ENCODE measurements around the gene PPP2R2B. TPM values are rescaled to one million over a fixed set of nuclear protein-coding genes. Genes with fewer than 3 reads are reported as not detected.

Gene PPP2R2B
- total RNA-seq, 3 donors from 2014 or later (not counting 1 experiment from before 2014, with no cell fraction given): 44.9 to 68.3 (median 63.7) TPM

GRCh38 chr5:146725025-146725424 lies 153.5 kb downstream of the PPP2R2B start:
- Histone ChIP-seq H3K9me3 (ENCODE audit: control insufficient read depth, insufficient read depth, low read length) (peaks cover 5% of the 10 kb centered on the region), H3K4me1 (ENCODE audit: control insufficient read depth, insufficient read depth, low read length) (no peaks in the 10 kb centered on the region), H3K36me3 (ENCODE audit: control insufficient read depth, insufficient read depth, low read length) (no peaks in the 10 kb centered on the region), H3K27me3 (ENCODE audit: control insufficient read depth, insufficient read depth, low read length) (no peaks in the 10 kb centered on the region), H3K27ac (ENCODE audit: low read length) (no peak overlapping the region), H3K4me3 (ENCODE audit: low read length) (no peak overlapping the region)
- WGBS (ENCODE audit: insufficient coverage): 100% methylated on average over 3 of the region's 4 CpGs
- peaks cover 39 to 42% of the 10 kb centered on the region in 2 donors for H3K4me1 Mint-ChIP-seq
- H3K27ac Mint-ChIP-seq: no peak overlapping the region
- intact Hi-C loops (cut with micrococcal nuclease): no loop called here
- DNase-seq (no peak), ATAC-seq (no peak)
- no peaks in the 10 kb centered on the region for H3K36me3 Mint-ChIP-seq
- H3K27me3 Mint-ChIP-seq (ENCODE audit: low read depth in 2 of 2): no peaks in the 10 kb centered on the region
- H3K4me3 Mint-ChIP-seq: no peak overlapping the region
- TF ChIP-seq, protein P1, sequence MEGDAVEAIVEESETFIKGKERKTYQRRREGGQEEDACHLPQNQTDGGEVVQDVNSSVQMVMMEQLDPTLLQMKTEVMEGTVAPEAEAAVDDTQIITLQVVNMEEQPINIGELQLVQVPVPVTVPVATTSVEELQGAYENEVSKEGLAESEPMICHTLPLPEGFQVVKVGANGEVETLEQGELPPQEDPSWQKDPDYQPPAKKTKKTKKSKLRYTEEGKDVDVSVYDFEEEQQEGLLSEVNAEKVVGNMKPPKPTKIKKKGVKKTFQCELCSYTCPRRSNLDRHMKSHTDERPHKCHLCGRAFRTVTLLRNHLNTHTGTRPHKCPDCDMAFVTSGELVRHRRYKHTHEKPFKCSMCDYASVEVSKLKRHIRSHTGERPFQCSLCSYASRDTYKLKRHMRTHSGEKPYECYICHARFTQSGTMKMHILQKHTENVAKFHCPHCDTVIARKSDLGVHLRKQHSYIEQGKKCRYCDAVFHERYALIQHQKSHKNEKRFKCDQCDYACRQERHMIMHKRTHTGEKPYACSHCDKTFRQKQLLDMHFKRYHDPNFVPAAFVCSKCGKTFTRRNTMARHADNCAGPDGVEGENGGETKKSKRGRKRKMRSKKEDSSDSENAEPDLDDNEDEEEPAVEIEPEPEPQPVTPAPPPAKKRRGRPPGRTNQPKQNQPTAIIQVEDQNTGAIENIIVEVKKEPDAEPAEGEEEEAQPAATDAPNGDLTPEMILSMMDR (IDR thresholded peaks at IDR 0.05): no peak
- H3K9me3 Mint-ChIP-seq: peaks cover 0 to 4% of the 10 kb centered on the region in 2 donors

GRCh38 chr5:146722361-146722779 lies 156.2 kb downstream of the PPP2R2B start:
- Mint-ChIP-seq H3K27me3 (ENCODE audit: low read depth in 2 of 2) (no peaks in the 10 kb centered on the region), H3K27ac (peak overlapping the region in 1 of 2 donors; percentile 30), H3K36me3 (no peaks in the 10 kb centered on the region), H3K4me3 (no peak overlapping the region), H3K9me3 (no peaks in the 10 kb centered on the region), H3K4me1 (peaks cover 41 to 44% of the 10 kb centered on the region in 2 donors)
- Histone ChIP-seq H3K27me3 (ENCODE audit: control insufficient read depth, insufficient read depth, low read length) (no peaks in the 10 kb centered on the region), H3K9me3 (ENCODE audit: control insufficient read depth, insufficient read depth, low read length) (no peaks in the 10 kb centered on the region), H3K4me1 (ENCODE audit: control insufficient read depth, insufficient read depth, low read length) (no peaks in the 10 kb centered on the region), H3K27ac (ENCODE audit: low read length) (no peak overlapping the region), H3K36me3 (ENCODE audit: control insufficient read depth, insufficient read depth, low read length) (no peaks in the 10 kb centered on the region), H3K4me3 (ENCODE audit: low read length) (no peak overlapping the region)
- ATAC-seq (no peak), DNase-seq (no peak)
- intact Hi-C loops (cut with micrococcal nuclease): no loop called here
- TF ChIP-seq, protein P1 (IDR thresholded peaks at IDR 0.05): no peak
- WGBS (ENCODE audit: insufficient coverage): 35% methylated on average over 1 of the region's 1 CpG

DNA sequence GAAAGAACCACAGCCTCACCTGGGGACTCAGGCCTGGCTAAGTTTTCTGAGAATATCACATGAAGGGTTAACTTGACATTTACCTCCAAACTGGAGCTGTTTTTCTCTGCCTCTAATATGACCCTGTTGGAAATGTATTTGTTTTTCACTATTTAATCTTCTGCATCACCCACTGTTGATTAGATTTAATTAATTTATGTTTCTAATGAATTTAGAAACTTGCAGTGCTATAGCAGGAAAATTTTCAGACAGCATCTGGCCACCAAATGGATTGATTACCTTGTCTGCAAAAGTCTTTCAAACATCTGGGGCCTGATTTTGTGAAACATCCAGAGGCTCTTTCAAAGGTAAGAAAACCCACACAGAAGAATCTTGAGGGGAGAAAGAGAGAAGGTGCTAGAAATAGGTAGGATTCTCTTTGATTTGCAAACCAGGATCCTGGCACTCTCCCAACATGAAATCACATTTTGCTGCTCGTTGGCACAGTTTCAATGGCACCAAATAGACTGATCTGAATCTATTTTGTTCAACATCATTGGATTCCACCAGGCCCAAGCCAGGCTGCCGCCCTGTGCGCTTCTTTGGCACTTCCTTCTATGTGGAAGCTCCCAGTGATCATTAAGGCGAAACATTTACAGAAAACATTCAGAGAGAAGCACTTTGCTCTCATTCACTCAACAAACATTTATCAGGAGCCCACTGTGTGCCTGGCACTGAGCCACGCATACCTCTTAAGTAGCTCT lies 157.3 kb downstream of the PPP2R2B start:
- Histone ChIP-seq H3K4me3 (ENCODE audit: low read length) (no peak overlapping the region), H3K27ac (ENCODE audit: low read length) (no peak overlapping the region), H3K27me3 (ENCODE audit: control insufficient read depth, insufficient read depth, low read length) (no peaks in the 10 kb centered on the region), H3K9me3 (ENCODE audit: control insufficient read depth, insufficient read depth, low read length) (no peaks in the 10 kb centered on the region), H3K36me3 (ENCODE audit: control insufficient read depth, insufficient read depth, low read length) (no peaks in the 10 kb centered on the region), H3K4me1 (ENCODE audit: control insufficient read depth, insufficient read depth, low read length) (no peaks in the 10 kb centered on the region)
- ATAC-seq: no peak
- no peak for DNase-seq
- TF ChIP-seq, protein P1 (IDR thresholded peaks at IDR 0.05): no peak
- Mint-ChIP-seq H3K27me3 (ENCODE audit: low read depth in 2 of 2) (no peaks in the 10 kb centered on the region), H3K4me3 (no peak overlapping the region), H3K9me3 (no peaks in the 10 kb centered on the region), H3K27ac (no peak overlapping the region), H3K36me3 (no peaks in the 10 kb centered on the region), H3K4me1 (peaks cover 45% of the 10 kb centered on the region in 2 donors)
- WGBS (ENCODE audit: insufficient coverage): 88% methylated on average over 5 of the region's 5 CpGs
- intact Hi-C loops (cut with micrococcal nuclease): no loop called here

- no peak for ATAC-seq
- H3K36me3 Mint-ChIP-seq: no peaks in the 10 kb centered on the region
- intact Hi-C loops (cut with micrococcal nuclease): no loop called here
- Histone ChIP-seq H3K27ac (ENCODE audit: low read length) (no peak overlapping the region), H3K4me3 (ENCODE audit: low read length) (no peak overlapping the region), H3K4me1 (ENCODE audit: control insufficient read depth, insufficient read depth, low read length) (no peaks in the 10 kb centered on the region), H3K27me3 (ENCODE audit: control insufficient read depth, insufficient read depth, low read length) (no peaks in the 10 kb centered on the region), H3K9me3 (ENCODE audit: control insufficient read depth, insufficient read depth, low read length) (no peaks in the 10 kb centered on the region), H3K36me3 (ENCODE audit: control insufficient read depth, insufficient read depth, low read length) (no peaks in the 10 kb centered on the region)
- H3K4me1 Mint-ChIP-seq: peaks cover 35 to 50% of the 10 kb centered on the region in 2 donors
- H3K27me3 Mint-ChIP-seq (ENCODE audit: low read depth in 2 of 2): no peaks in the 10 kb centered on the region
- no peak for DNase-seq
- 33% methylated on average over 1 of the region's 1 CpG for WGBS (ENCODE audit: insufficient coverage)
- no peaks in the 10 kb centered on the region for H3K9me3 Mint-ChIP-seq
- no peak overlapping the region for H3K27ac Mint-ChIP-seq
- no peak overlapping the region for H3K4me3 Mint-ChIP-seq
- TF ChIP-seq, protein P1 (IDR thresholded peaks at IDR 0.05): no peak
Measured at GRCh38 chr5:146720107-146720506, 158.4 kb downstream of the PPP2R2B start.

Data from natural killer cell (primary cell).